Endothelial cell (in vitro differentiated cells): Measurements from ENCODE around the gene GPR139. TPM values are rescaled to one million over a fixed set of nuclear protein-coding genes. Genes with fewer than 3 reads are reported as not detected.

Experiments used
- DNase-seq: peaks from one replicate; pipeline ENCODE4 v3.0.0; 2021; ENCODE audit warnings: low spot score
- H3K27ac Mint-ChIP-seq: one replicate; pipeline ENCODE4 v1.8.0; 2021; ENCODE audit warnings: mixed read lengths, inconsistent platforms; ENCODE audit not compliant: unreplicated experiment
- H3K27me3 Mint-ChIP-seq: one replicate; pipeline ENCODE4 v1.8.0; 2021; ENCODE audit warnings: mild to moderate bottlenecking, moderate library complexity, mixed read lengths, inconsistent platforms; ENCODE audit not compliant: unreplicated experiment
- H3K36me3 Mint-ChIP-seq: one replicate; pipeline ENCODE4 v1.8.0; 2021; ENCODE audit warnings: mild to moderate bottlenecking, low read depth, mixed read lengths, inconsistent platforms; ENCODE audit not compliant: unreplicated experiment
- H3K4me1 Mint-ChIP-seq: one replicate; pipeline ENCODE4 v1.8.0; 2021; ENCODE audit warnings: mild to moderate bottlenecking, mixed read lengths, inconsistent platforms; ENCODE audit not compliant: unreplicated experiment
- H3K4me3 Mint-ChIP-seq: one replicate; pipeline ENCODE4 v1.8.0; 2021; ENCODE audit warnings: mild to moderate bottlenecking, mixed read lengths, inconsistent platforms; ENCODE audit not compliant: unreplicated experiment
- H3K9me3 Mint-ChIP-seq: one replicate; pipeline ENCODE4 v1.8.0; 2021; ENCODE audit warnings: mixed read lengths, inconsistent platforms; ENCODE audit not compliant: unreplicated experiment
- total RNA-seq: library from RNA; stranded (reverse); fragmentation: NEBNext Ultra II Directional; extraction: Animal tissue kit (Norgen Biotek cat#: 25700); gene quantifications from one replicate; pipeline ENCODE4 v1.2.1, GENCODE V29; 2021; ENCODE audit not compliant: unreplicated experiment
- TF ChIP-seq, protein P1 (sequence below): fragments of 200-600 bp; sonication (generic); IDR thresholded peaks from one replicate; pipeline ENCODE4 v1.5.0; 2021; ENCODE audit warnings: antibody characterized with exemption; ENCODE audit not compliant: unreplicated experiment

Gene GPR139
- total RNA-seq, 1 donor from 2014 or later, result not detected

DNA sequence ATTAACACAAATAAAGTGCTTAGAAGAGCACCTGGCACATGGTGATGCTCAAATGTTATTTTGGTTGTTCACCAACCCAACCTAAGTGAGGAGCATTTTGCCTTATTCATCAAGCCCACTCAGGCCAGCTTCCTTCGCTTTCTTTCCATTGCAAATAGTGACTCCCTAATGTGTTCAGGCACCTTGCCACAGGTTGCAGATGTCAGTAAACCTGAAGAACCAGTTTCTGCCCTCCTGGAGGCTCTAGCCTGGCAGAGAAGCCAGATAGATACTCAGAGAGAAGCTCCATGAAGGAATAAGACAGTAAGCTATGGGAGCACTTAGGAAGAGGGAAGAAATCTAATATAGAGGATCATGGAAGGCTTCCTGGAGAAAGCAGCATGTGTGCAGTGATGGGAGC, 23.9 kb downstream of the GPR139 start:
- Mint-ChIP-seq H3K4me1 (peaks cover 2% of the 10 kb centered on the region), H3K36me3 (no peaks in the 10 kb centered on the region), H3K27ac (no peak overlapping the region), H3K27me3 (no peaks in the 10 kb centered on the region), H3K9me3 (no peaks in the 10 kb centered on the region), H3K4me3 (no peak overlapping the region)
- TF ChIP-seq, protein P1, sequence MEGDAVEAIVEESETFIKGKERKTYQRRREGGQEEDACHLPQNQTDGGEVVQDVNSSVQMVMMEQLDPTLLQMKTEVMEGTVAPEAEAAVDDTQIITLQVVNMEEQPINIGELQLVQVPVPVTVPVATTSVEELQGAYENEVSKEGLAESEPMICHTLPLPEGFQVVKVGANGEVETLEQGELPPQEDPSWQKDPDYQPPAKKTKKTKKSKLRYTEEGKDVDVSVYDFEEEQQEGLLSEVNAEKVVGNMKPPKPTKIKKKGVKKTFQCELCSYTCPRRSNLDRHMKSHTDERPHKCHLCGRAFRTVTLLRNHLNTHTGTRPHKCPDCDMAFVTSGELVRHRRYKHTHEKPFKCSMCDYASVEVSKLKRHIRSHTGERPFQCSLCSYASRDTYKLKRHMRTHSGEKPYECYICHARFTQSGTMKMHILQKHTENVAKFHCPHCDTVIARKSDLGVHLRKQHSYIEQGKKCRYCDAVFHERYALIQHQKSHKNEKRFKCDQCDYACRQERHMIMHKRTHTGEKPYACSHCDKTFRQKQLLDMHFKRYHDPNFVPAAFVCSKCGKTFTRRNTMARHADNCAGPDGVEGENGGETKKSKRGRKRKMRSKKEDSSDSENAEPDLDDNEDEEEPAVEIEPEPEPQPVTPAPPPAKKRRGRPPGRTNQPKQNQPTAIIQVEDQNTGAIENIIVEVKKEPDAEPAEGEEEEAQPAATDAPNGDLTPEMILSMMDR, result no peak
- no peak for DNase-seq

- H3K27ac Mint-ChIP-seq, result no peak overlapping the region
- no peaks in the 10 kb centered on the region for H3K36me3 Mint-ChIP-seq
- no peak for DNase-seq
- no peaks in the 10 kb centered on the region for H3K4me1 Mint-ChIP-seq
- no peaks in the 10 kb centered on the region for H3K9me3 Mint-ChIP-seq
- H3K27me3 Mint-ChIP-seq, result no peaks in the 10 kb centered on the region
- no peak overlapping the region for H3K4me3 Mint-ChIP-seq
- TF ChIP-seq, protein P1, result no peak
These were observed 27.8 kb downstream of the GPR139 start for GRCh38 chr16:20045886-20046285.

DNA sequence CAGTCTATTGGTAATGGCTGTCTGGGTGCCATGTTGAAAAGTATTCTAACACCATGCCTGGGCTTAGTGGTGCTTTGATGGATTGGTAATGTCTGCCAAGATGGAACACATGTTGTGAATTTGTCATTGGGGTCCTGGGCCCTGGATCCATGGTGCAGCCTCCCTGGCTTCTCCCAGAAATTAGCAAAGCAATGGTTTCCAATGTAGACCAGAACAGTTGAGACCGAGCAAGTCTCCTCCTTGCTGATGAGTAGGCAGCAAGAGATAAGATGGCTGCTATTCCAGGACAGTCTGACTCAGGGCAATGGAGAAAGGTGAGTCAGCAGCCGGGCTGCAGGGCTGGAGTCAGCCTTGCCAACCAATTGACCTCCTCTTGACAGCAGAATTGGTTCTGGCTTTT, 30.8 kb downstream of the GPR139 start:
- no peak overlapping the region for H3K4me3 Mint-ChIP-seq
- no peak overlapping the region for H3K27ac Mint-ChIP-seq
- TF ChIP-seq, protein P1, result no peak
- H3K36me3 Mint-ChIP-seq, result no peaks in the 10 kb centered on the region
- DNase-seq, result no peak
- no peaks in the 10 kb centered on the region for H3K27me3 Mint-ChIP-seq
- H3K4me1 Mint-ChIP-seq, result no peaks in the 10 kb centered on the region
- H3K9me3 Mint-ChIP-seq, result no peaks in the 10 kb centered on the region

GRCh38 chr16:20041924-20042596, 31.6 kb downstream of the GPR139 start:
- no peaks in the 10 kb centered on the region for H3K36me3 Mint-ChIP-seq
- no peak for DNase-seq
- no peaks in the 10 kb centered on the region for H3K4me1 Mint-ChIP-seq
- TF ChIP-seq, protein P1, result no peak
- no peaks in the 10 kb centered on the region for H3K9me3 Mint-ChIP-seq
- no peak overlapping the region for H3K4me3 Mint-ChIP-seq
- no peak overlapping the region for H3K27ac Mint-ChIP-seq
- no peaks in the 10 kb centered on the region for H3K27me3 Mint-ChIP-seq

DNA sequence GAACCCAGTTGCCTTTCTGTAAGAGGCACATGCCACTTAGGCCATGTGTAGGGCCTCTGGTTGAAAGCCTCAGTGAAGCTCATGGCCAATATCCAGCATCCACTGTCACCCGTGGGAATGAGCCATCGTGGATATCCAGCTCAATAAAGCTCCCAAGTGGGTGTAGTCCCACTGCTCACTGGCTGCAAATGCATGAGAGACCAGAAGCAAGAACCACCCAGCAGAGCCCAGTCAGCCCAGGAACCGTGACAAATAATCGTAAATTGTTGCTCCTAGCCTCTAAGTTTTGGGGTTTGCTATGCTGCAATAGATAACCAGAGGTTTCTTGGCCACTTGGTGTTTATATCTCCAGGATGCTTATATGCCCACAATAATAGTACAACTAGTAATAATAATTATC, 33.7 kb downstream of the GPR139 start:
- Mint-ChIP-seq H3K27me3 (no peaks in the 10 kb centered on the region), H3K4me1 (no peaks in the 10 kb centered on the region), H3K36me3 (no peaks in the 10 kb centered on the region), H3K27ac (no peak overlapping the region), H3K4me3 (no peak overlapping the region), H3K9me3 (no peaks in the 10 kb centered on the region)
- TF ChIP-seq, protein P1, result no peak
- DNase-seq, result no peak
